Measurements from ENCODE around the gene PRKCSH.

DNA sequence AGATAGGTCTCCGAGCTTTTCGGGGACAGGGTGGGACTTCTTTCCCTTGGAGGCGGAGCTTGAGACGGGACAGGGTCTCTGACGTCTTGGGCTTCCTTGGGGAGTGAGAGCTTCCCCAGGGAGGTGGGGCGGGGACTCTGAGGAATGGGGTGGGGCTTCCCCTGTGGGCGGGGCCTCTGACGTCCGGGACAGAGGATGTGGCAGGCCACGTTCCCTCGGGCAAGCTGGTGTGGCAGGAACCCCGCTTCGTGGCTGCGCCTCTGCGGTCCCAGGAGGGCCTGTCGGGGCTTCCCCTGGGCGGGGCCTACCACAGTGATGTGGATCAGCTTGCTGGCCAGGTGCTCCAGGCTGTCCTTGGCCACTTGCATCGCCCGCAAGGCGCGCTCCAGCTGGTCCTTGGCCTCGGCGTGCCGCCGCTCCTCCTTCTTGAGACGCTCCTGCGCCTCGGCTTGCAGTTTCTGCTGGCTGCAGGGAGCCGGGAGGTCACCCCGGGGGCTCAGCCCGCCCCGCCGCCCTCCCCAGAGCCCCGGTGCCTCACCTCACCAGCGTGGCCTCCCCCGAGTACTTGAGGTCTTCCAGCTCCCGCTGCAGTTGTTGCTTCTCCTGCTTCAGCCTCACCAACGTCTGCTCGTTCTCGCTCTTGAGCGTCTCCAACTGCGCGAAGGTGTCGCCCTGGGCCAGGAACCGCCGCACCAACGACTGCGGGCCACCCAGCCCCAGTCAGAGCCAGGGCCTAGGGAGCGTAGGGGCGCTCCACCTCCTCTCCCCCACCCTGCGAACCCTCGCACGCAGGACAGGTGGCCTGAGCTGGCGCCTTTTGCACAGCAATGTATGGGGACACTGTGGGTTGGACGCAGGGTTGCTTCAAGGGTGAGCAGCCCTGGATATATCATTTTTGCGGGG lies 13.0 kb upstream of the PRKCSH start:
- TF ChIP-seq, protein P1, sequence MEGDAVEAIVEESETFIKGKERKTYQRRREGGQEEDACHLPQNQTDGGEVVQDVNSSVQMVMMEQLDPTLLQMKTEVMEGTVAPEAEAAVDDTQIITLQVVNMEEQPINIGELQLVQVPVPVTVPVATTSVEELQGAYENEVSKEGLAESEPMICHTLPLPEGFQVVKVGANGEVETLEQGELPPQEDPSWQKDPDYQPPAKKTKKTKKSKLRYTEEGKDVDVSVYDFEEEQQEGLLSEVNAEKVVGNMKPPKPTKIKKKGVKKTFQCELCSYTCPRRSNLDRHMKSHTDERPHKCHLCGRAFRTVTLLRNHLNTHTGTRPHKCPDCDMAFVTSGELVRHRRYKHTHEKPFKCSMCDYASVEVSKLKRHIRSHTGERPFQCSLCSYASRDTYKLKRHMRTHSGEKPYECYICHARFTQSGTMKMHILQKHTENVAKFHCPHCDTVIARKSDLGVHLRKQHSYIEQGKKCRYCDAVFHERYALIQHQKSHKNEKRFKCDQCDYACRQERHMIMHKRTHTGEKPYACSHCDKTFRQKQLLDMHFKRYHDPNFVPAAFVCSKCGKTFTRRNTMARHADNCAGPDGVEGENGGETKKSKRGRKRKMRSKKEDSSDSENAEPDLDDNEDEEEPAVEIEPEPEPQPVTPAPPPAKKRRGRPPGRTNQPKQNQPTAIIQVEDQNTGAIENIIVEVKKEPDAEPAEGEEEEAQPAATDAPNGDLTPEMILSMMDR (IDR thresholded peaks at IDR 0.05) = no peak
- no peak for TF ChIP-seq POLR2A (IDR thresholded peaks at IDR 0.05)

Measured in vagina (tissue), 2 donors.